Measurements from ENCODE around the gene WWOX.

WWOX gene

GRCh38 chr16:78953526-78953925, 854.1 kb downstream of the WWOX start:
- DNase-seq (ENCODE audit: extremely low read depth in 1 of 2, low read depth in 1 of 2): no peak

- no peak for DNase-seq (ENCODE audit: extremely low read depth in 1 of 2, low read depth in 1 of 2)
Measured at GRCh38 chr16:78955206-78955605, 855.8 kb downstream of the WWOX start.

GRCh38 chr16:78956859-78957258, 857.4 kb downstream of the WWOX start:
- DNase-seq (ENCODE audit: extremely low read depth in 1 of 2, low read depth in 1 of 2): no peak

- DNase-seq (ENCODE audit: extremely low read depth in 1 of 2, low read depth in 1 of 2): no peak
Measured at GRCh38 chr16:78957317-78958100, 858.1 kb downstream of the WWOX start.

- no peak for DNase-seq (ENCODE audit: extremely low read depth in 1 of 2, low read depth in 1 of 2)
Measured at GRCh38 chr16:78961464-78961863, 862.0 kb downstream of the WWOX start.

GRCh38 chr16:78962457-78962929, 863.0 kb downstream of the WWOX start:
- DNase-seq (ENCODE audit: extremely low read depth in 1 of 2, low read depth in 1 of 2): no peak

GRCh38 chr16:78967948-78968347, 868.5 kb downstream of the WWOX start:
- DNase-seq (ENCODE audit: extremely low read depth in 1 of 2, low read depth in 1 of 2): no peak

- DNase-seq (ENCODE audit: extremely low read depth in 1 of 2, low read depth in 1 of 2): no peak
Measured at GRCh38 chr16:78969721-78970120, 870.3 kb downstream of the WWOX start.

- no peak for DNase-seq (ENCODE audit: extremely low read depth in 1 of 2, low read depth in 1 of 2)
Measured at GRCh38 chr16:78970650-78971049, 871.2 kb downstream of the WWOX start.

GRCh38 chr16:78972006-78972405, 872.6 kb downstream of the WWOX start:
- DNase-seq (ENCODE audit: extremely low read depth in 1 of 2, low read depth in 1 of 2): no peak

- no peak for DNase-seq (ENCODE audit: extremely low read depth in 1 of 2, low read depth in 1 of 2)
Measured at GRCh38 chr16:78972986-78973385, 873.5 kb downstream of the WWOX start.

GRCh38 chr16:78976212-78976611, 876.8 kb downstream of the WWOX start:
- peak in 1 of 2 donors; percentile 39 for DNase-seq (ENCODE audit: extremely low read depth in 1 of 2, low read depth in 1 of 2)

GRCh38 chr16:78980825-78981224, 881.4 kb downstream of the WWOX start:
- no peak for DNase-seq (ENCODE audit: extremely low read depth in 1 of 2, low read depth in 1 of 2)

GRCh38 chr16:78982096-78982744, 882.8 kb downstream of the WWOX start:
- no peak for DNase-seq (ENCODE audit: extremely low read depth in 1 of 2, low read depth in 1 of 2)

GRCh38 chr16:78984324-78984723, 884.9 kb downstream of the WWOX start:
- no peak for DNase-seq (ENCODE audit: extremely low read depth in 1 of 2, low read depth in 1 of 2)

GRCh38 chr16:78984887-78985464, 885.5 kb downstream of the WWOX start:
- no peak for DNase-seq (ENCODE audit: extremely low read depth in 1 of 2, low read depth in 1 of 2)

GRCh38 chr16:78985716-78986605, 886.5 kb downstream of the WWOX start:
- no peak for DNase-seq (ENCODE audit: extremely low read depth in 1 of 2, low read depth in 1 of 2)

- DNase-seq (ENCODE audit: extremely low read depth in 1 of 2, low read depth in 1 of 2): no peak
Measured at GRCh38 chr16:78987666-78988065, 888.2 kb downstream of the WWOX start.

- no peak for DNase-seq (ENCODE audit: extremely low read depth in 1 of 2, low read depth in 1 of 2)
Measured at GRCh38 chr16:78988361-78988969, 889.0 kb downstream of the WWOX start.

- no peak for DNase-seq (ENCODE audit: extremely low read depth in 1 of 2, low read depth in 1 of 2)
Measured at GRCh38 chr16:78990309-78990701, 890.9 kb downstream of the WWOX start.

- DNase-seq (ENCODE audit: extremely low read depth in 1 of 2, low read depth in 1 of 2): no peak
Measured at GRCh38 chr16:78992001-78992400, 892.5 kb downstream of the WWOX start.

Data from stimulated activated CD8-positive, alpha-beta memory T cell treated with anti-CD3 and anti-CD28 coated beads, Interleukin-7, amount 100 ng/mL, for 48 hours (primary cell).